Vein endothelial cell (primary cell): ENCODE data around the gene IFNL1. TPM values are rescaled to one million over a fixed set of nuclear protein-coding genes. Genes with fewer than 3 reads are reported as not detected.
A peak's percentile ranks its signal among the peaks of the same experiment; 100 is the strongest.

Experiments used
- small RNA-seq: library from RNA; depleted of rRNA; stranded (forward); fragments of <200 nt; gene quantifications from one replicate; pipeline ENCODE3, GENCODE V24; 2012
- total RNA-seq: library from RNA; depleted of rRNA; stranded (reverse); fragments of >200 nt; gene quantifications from 2 replicates; pipeline ENCODE4 v1.2.3, GENCODE V29; 2012

Gene IFNL1
- not detected in 2 replicates for total RNA-seq

DNA sequence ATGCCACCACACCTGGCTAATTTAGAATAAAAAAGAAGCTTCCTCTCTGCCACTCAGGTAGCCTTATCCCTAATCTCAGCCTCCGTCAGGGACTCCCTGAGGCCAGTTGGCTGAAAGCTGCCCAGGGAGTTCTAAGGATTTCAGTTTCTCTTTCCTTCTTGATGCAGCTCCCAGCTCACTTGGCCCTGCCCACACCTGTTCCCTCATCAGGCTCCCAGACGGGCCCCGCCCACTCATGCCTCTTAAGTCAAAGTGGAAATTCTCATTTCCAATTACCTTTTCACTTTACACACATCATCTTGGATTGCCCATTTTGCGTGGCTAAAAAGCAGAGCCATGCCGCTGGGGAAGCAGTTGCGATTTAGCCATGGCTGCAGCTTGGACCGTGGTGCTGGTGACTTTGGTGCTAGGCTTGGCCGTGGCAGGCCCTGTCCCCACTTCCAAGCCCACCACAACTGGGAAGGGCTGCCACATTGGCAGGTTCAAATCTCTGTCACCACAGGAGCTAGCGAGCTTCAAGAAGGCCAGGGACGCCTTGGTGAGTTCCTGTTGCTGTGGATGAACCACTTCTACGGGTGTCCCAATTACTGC, at the start of gene IFNL1:
IFNL1 (plus strand) TSS at position 353 of the 591 bp plus-strand sequence; CDS start at position 368, 15 bp downstream.

DNA sequence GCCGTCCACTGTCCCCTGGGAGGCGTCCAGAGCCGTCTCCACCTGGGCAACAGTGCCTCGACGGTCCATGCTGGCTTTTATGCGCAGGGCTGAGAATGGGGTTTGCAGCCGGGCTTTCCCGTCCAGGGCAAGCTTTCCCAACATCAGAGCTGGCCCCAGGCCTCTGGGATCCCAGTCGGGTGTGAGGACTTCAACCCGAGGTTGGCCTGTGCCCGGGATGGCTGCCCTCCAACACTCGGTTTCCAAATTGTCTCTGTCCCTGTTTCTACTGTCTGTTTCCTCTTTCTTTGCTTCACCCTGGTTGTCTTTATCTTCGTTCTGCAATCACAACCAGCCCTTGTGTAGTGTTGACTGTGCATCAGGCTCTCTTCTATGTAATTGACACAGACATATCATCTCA, 47.4 kb upstream of the IFNL1 start, which contains the start of gene IFNL4:
IFNL4 (minus strand) TSS at position 51 of the 400 bp plus-strand sequence.

GRCh38 chr19:39268085-39268484, 28.1 kb upstream of the IFNL1 start, which contains the start of gene IFNL2:
Gene IFNL2 (plus strand): TSS chr19:39268396. CDS start chr19:39268569, 173 bp downstream.

DNA sequence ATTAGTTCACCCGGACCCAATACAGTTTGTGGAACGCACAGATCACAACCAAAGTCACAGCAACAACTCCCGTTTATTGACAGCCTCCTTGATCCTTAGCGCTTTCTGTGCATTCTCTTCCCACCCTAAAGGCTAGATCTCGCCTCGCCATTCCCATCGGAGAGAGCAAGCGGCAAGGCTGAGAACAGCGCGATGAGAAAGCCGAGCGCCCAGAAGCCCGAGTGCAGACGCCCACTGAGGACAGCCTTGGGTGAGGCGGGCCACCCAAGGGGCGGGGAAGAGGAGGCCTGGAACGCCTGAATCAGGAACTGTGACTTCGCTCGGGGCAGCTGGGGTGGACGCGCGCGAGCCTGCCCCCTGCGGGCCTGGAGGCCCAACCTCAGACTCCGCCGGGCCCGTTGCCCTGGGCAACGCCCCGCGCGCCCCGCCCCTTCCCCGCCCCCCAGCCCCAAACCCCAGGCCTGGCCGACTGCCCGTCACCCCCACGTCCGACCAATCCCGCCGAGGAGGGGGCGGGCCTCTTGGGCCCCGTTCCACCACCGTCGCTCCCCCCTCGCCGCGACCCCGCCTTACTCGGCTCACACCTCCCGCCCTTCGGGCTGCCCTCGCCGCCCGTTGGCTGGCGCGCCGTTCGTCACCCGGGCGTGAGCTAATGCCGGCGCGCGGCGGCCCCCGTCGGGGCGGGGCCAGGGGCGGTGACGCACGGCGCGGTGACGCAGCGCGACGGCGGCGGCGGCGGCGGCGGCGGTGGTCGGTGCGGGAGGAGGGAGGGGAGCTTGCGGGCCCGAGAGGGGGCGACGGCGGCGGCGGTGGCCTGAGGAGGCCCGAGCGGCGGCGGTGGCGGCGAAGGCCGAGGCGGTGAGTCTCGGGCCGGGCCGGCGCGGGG, 45.8 kb downstream of the IFNL1 start, which contains the start of gene SAMD4B:
SAMD4B (plus strand) TSS at position 703 of the 886 bp plus-strand sequence. CDS start 14,473 bp downstream, outside the sequence.

Small RNA genes lying within 50 kb of the gene (small RNA-seq; reads per million reads assigned to genes)
- 0.29 reads per million, percentile 8 among the genes with 10 or more reads in this experiment for gene AC011445.2

Other genes starting within 250 kb of the IFNL1 start
- not detected in 2 replicates for gene ACP7, start 212.0 kb upstream of the IFNL1 start, total RNA-seq
- gene PAK4, start 170.6 kb upstream of the IFNL1 start, total RNA-seq = 15.8 and 21.6 TPM in 2 replicates
- gene NCCRP1, start 99.4 kb upstream of the IFNL1 start, total RNA-seq = not detected in 2 replicates
- not detected in 2 replicates for gene SYCN, start 92.1 kb upstream of the IFNL1 start, total RNA-seq
- not detected in 2 replicates for gene IFNL3, start 51.4 kb upstream of the IFNL1 start, total RNA-seq
- gene IFNL4, start 47.6 kb upstream of the IFNL1 start, total RNA-seq = not detected in 2 replicates
- not detected in 2 replicates for gene IFNL2, start 28.0 kb upstream of the IFNL1 start, total RNA-seq
- 0.29 and 0.65 TPM in 2 replicates for gene LRFN1, start 24.5 kb downstream of the IFNL1 start, total RNA-seq
- 51.9 and 70.2 TPM in 2 replicates for gene GMFG, start 39.6 kb downstream of the IFNL1 start, total RNA-seq
- 64.7 and 68.9 TPM in 2 replicates for gene SAMD4B, start 46.0 kb downstream of the IFNL1 start, total RNA-seq
- gene PAF1, start 94.7 kb downstream of the IFNL1 start, total RNA-seq = 29.8 and 32.0 TPM in 2 replicates
- 17.3 and 24.2 TPM in 2 replicates for gene MED29, start 95.0 kb downstream of the IFNL1 start, total RNA-seq
- 2.9 and 3.2 TPM in 2 replicates for gene ZFP36, start 110.4 kb downstream of the IFNL1 start, total RNA-seq
- gene PLEKHG2, start 116.3 kb downstream of the IFNL1 start, total RNA-seq = 31.7 and 36.9 TPM in 2 replicates
- 47.4 and 84.9 TPM in 2 replicates for gene RPS16, start 139.5 kb downstream of the IFNL1 start, total RNA-seq
- 85.1 and 98.3 TPM in 2 replicates for gene SUPT5H, start 149.2 kb downstream of the IFNL1 start, total RNA-seq
- gene TIMM50, start 184.4 kb downstream of the IFNL1 start, total RNA-seq = 55.0 and 57.8 TPM in 2 replicates
- gene DLL3, start 202.5 kb downstream of the IFNL1 start, total RNA-seq = 0.29 and 0.65 TPM in 2 replicates
- not detected in 2 replicates for gene SELENOV, start 218.7 kb downstream of the IFNL1 start, total RNA-seq
- gene EID2B, start 236.4 kb downstream of the IFNL1 start, total RNA-seq = 2.0 and 4.6 TPM in 2 replicates
- gene EID2, start 243.8 kb downstream of the IFNL1 start, total RNA-seq = 9.6 and 11.8 TPM in 2 replicates